H1 (cell line): ENCODE measurements around the gene ADGRL3. TPM values are rescaled to one million over a fixed set of nuclear protein-coding genes. Genes with fewer than 3 reads are reported as not detected.

Experiments
- CTCF ChIA-PET: fragments of 300-600 bp; sonication (Branson Sonifier 250); formaldehyde crosslinking; loops from one replicate; lab custom pipeline; 2021; ENCODE audit not compliant: partially characterized antibody; lab: Charles Lee
- POLR2A ChIA-PET: fragments of 300-600 bp; sonication (Branson Sonifier 250); formaldehyde crosslinking; loops from one replicate; lab custom pipeline; 2021; ENCODE audit warnings: inconsistent platforms; ENCODE audit not compliant: partially characterized antibody; lab: Charles Lee
- DNase-seq, 2 experiments: peaks; one replicate each; pipeline versions ENCODE4 v3.0.0 to v3.0.0-alpha.2; 2010 to 2022; ENCODE audit warnings: low spot score in 2 of 2, low read depth in 1 of 2, mixed read lengths in 1 of 2
- FAIRE-seq: peaks from 2 replicates; lab custom pipeline; 2011; peaks lifted over from hg19 to GRCh38; lab: Jason Lieb, UNC
- H2AFZ ChIP-seq: 2 replicates; pipeline ENCODE4 v1.8.1; 2012; ENCODE audit warnings: low read length, inconsistent platforms
- H2AK5ac ChIP-seq: 2 replicates; pipeline ENCODE4 v1.6.1; 2013; ENCODE audit warnings: low read depth, low read length
- H2BK120ac ChIP-seq: replicated peaks from 2 replicates; pipeline ENCODE3; 2013; ENCODE audit warnings: low read depth, low read length, inconsistent platforms
- H2BK12ac ChIP-seq: 2 replicates; pipeline ENCODE4 v1.6.1; 2013; ENCODE audit warnings: low read depth, low read length
- H2BK15ac ChIP-seq: 2 replicates; pipeline ENCODE4 v1.6.1; 2013; ENCODE audit warnings: low read length
- H2BK20ac ChIP-seq: 2 replicates; pipeline ENCODE4 v1.6.1; 2013; ENCODE audit warnings: low read length
- H2BK5ac ChIP-seq: 2 replicates; pipeline ENCODE4 v1.6.1; 2013; ENCODE audit warnings: low read depth, low read length
- H3K14ac ChIP-seq: 2 replicates; pipeline ENCODE4 v1.6.1; 2013; ENCODE audit warnings: inconsistent platforms; ENCODE audit not compliant: insufficient read length
- H3K18ac ChIP-seq: 2 replicates; pipeline ENCODE4 v1.6.1; 2013; ENCODE audit warnings: low read length; ENCODE audit errors: extremely low read depth
- H3K23ac ChIP-seq: 2 replicates; pipeline ENCODE4 v1.6.1; 2013; ENCODE audit warnings: inconsistent platforms; ENCODE audit not compliant: insufficient read length
- H3K23me2 ChIP-seq: 2 replicates; pipeline ENCODE4 v1.6.1; 2013; ENCODE audit warnings: low read depth, low read length
- H3K27ac ChIP-seq: 2 replicates; pipeline ENCODE4 v1.6.1; 2011; ENCODE audit warnings: low read depth, low read length, inconsistent platforms
- H3K27me3 ChIP-seq, 4 experiments: replicated peaks in 1 of 4; 1 replicate in 1 of 4; 2 replicates in 3 of 4; pipeline versions ENCODE4 v1.6.1 to v1.8.1; 2011 to 2013; ENCODE audit warnings: low read length in 3 of 4, mild to moderate bottlenecking in 3 of 4, inconsistent platforms in 2 of 4, mixed read lengths in 2 of 4, moderate library complexity in 1 of 4; ENCODE audit not compliant: control insufficient read depth in 3 of 4, insufficient read depth in 3 of 4; ENCODE audit errors: extremely low read depth in 1 of 4
- H3K36me3 ChIP-seq, 4 experiments: 2 replicates each; pipeline versions ENCODE4 v1.6.1 to v1.8.1; 2011 to 2013; ENCODE audit warnings: mild to moderate bottlenecking in 4 of 4, low read length in 3 of 4, moderate library complexity in 2 of 4, control low read depth in 1 of 4, inconsistent platforms in 1 of 4; ENCODE audit not compliant: insufficient read depth in 4 of 4, control insufficient read depth in 2 of 4
- H3K4ac ChIP-seq: replicated peaks from 2 replicates; pipeline ENCODE3; 2013; ENCODE audit warnings: low read length, low read depth, mixed read lengths, inconsistent platforms; ENCODE audit not compliant: insufficient read length
- H3K4me1 ChIP-seq, 4 experiments: replicated peaks in 1 of 4; 1 replicate in 1 of 4; 2 replicates in 3 of 4; pipeline versions ENCODE4 v1.6.1 to v1.8.1; 2011 to 2013; ENCODE audit warnings: low read length in 3 of 4, inconsistent platforms in 2 of 4, mixed read lengths in 1 of 4; ENCODE audit not compliant: insufficient read depth in 4 of 4, control insufficient read depth in 3 of 4
- H3K4me2 ChIP-seq, 2 experiments: 2 replicates each; pipeline versions ENCODE4 v1.6.1 to v1.8.1; 2011 to 2013; ENCODE audit warnings: low read depth in 2 of 2, low read length in 2 of 2, control low read depth in 1 of 2, inconsistent platforms in 1 of 2, mild to moderate bottlenecking in 1 of 2; ENCODE audit not compliant: insufficient read depth in 1 of 2
- H3K4me3 ChIP-seq, 4 experiments: fragments of 200-600, 300-600 bp in 1 of 4; sonication (generic), shearing (Covaris generic), sonication (Bioruptor Twin) in 1 of 4; 2 replicates each; pipeline versions ENCODE4 v1.5.1 to v1.8.1; 2011 to 2016; ENCODE audit warnings: low read length in 4 of 4, low read depth in 3 of 4, control low read depth in 2 of 4, inconsistent platforms in 2 of 4, mild to moderate bottlenecking in 2 of 4, mixed read lengths in 1 of 4, moderate library complexity in 1 of 4; ENCODE audit not compliant: insufficient read depth in 2 of 4; ENCODE audit errors: extremely low read depth in 1 of 4
- H3K56ac ChIP-seq: replicated peaks from 2 replicates; pipeline ENCODE3; 2013; ENCODE audit warnings: low read depth, mild to moderate bottlenecking, mixed read lengths, low read length, inconsistent platforms; ENCODE audit not compliant: insufficient read length
- H3K79me1 ChIP-seq: 2 replicates; pipeline ENCODE4 v1.6.1; 2013; ENCODE audit warnings: low read depth, low read length, control low read depth
- H3K79me2 ChIP-seq, 2 experiments: 2 replicates each; pipeline versions ENCODE4 v1.6.1 to v1.8.1; 2012 to 2013; ENCODE audit warnings: low read length in 2 of 2, mild to moderate bottlenecking in 2 of 2, inconsistent platforms in 1 of 2; ENCODE audit not compliant: insufficient read depth in 2 of 2, control insufficient read depth in 1 of 2
- H3K9ac ChIP-seq, 4 experiments: replicated peaks in 1 of 4; 1 replicate in 1 of 4; 2 replicates in 3 of 4; pipeline versions ENCODE4 v1.6.1 to v1.8.1; 2011 to 2013; ENCODE audit warnings: low read depth in 3 of 4, low read length in 3 of 4, control low read depth in 2 of 4, mild to moderate bottlenecking in 2 of 4, moderate library complexity in 2 of 4, inconsistent platforms in 1 of 4; ENCODE audit errors: extremely low read depth in 1 of 4
- H3K9me3 ChIP-seq, 2 experiments: 2 replicates each; pipeline versions ENCODE4 v1.6.1 to v1.8.1; 2012 to 2013; ENCODE audit warnings: mild to moderate bottlenecking in 2 of 2, moderate library complexity in 2 of 2, control low read depth in 1 of 2, inconsistent platforms in 1 of 2, low read depth in 1 of 2, low read length in 1 of 2, mixed read lengths in 1 of 2; ENCODE audit not compliant: insufficient read depth in 2 of 2
- H4K20me1 ChIP-seq, 2 experiments: replicated peaks in 1 of 2; 2 replicates each; pipeline versions ENCODE3 to v1.8.1; 2011 to 2013; ENCODE audit warnings: inconsistent platforms in 2 of 2, low read length in 2 of 2, mild to moderate bottlenecking in 1 of 2; ENCODE audit not compliant: insufficient read depth in 2 of 2, control insufficient read depth in 1 of 2
- H4K5ac ChIP-seq: 2 replicates; pipeline ENCODE4 v1.6.1; 2013; ENCODE audit warnings: low read length, low read depth, mixed read lengths, inconsistent platforms; ENCODE audit not compliant: insufficient read length
- H4K8ac ChIP-seq: 2 replicates; pipeline ENCODE4 v1.8.0; 2013; ENCODE audit warnings: mild to moderate bottlenecking, moderate library complexity, low read length, inconsistent platforms; ENCODE audit not compliant: insufficient read depth; ENCODE audit errors: extremely low read depth
- H4K91ac ChIP-seq: replicated peaks from 2 replicates; pipeline ENCODE3; 2013; ENCODE audit warnings: low read length, mixed read lengths, inconsistent platforms; ENCODE audit not compliant: insufficient read length
- ATF2 ChIP-seq: IDR thresholded peaks from 2 replicates; pipeline ENCODE4 v1.6.1; 2012; ENCODE audit warnings: low read length, inconsistent platforms
- BACH1 ChIP-seq: IDR thresholded peaks from 2 replicates; pipeline ENCODE4 v1.6.1; 2012; ENCODE audit warnings: low read length, improper control_type of control experiment
- GABPA ChIP-seq: IDR thresholded peaks from 2 replicates; pipeline ENCODE4 v1.6.1; 2011; ENCODE audit warnings: mild to moderate bottlenecking, low read length, moderate library complexity, borderline replicate concordance; ENCODE audit not compliant: insufficient read depth
- KDM1A ChIP-seq: fragments of 200-600, 300-600 bp; sonication (generic); IDR thresholded peaks from 2 replicates; pipeline ENCODE4 v1.7.1; 2016; ENCODE audit warnings: mild to moderate bottlenecking, low read length, borderline replicate concordance
- MAFK ChIP-seq: IDR thresholded peaks from 2 replicates; pipeline ENCODE4 v1.6.1; 2012; ENCODE audit warnings: low read depth, mild to moderate bottlenecking, improper control_type of control experiment, low read length
- WGBS, 2 experiments: shearing (Covaris generic) in 1 of 2; methylation state at CpG; one replicate each; pipeline versions ENCODE4 v1.1.6 to v1.1.7; 2013 to 2015; ENCODE audit warnings: low lambda C conversion rate in 2 of 2, mixed read lengths in 2 of 2, inconsistent platforms in 1 of 2, low coverage in 1 of 2, missing lambda C conversion rate in 1 of 2; ENCODE audit not compliant: insufficient replicate concordance in 2 of 2, insufficient coverage in 1 of 2, insufficient read length in 1 of 2; ENCODE audit errors: extremely low coverage in 1 of 2, missing lambda C conversion rate in 1 of 2; 5-methylcytosine and 5-hydroxymethylcytosine counted together
- polyA plus RNA-seq, 7 experiments: library from polyadenylated mRNA; depleted of rRNA in 3 of 7; stranded (reverse) in 5 of 7; unstranded in 2 of 7; fragments of >200 nt in 5 of 7; fragments of 200-250 nt in 2 of 7; gene quantifications; 1 replicate in 5 of 7; 2 replicates in 1 of 7; 4 replicates in 1 of 7; pipeline versions ENCODE4 v1.2.1 to v1.2.3, GENCODE V29; 2011 to 2013; ENCODE audit warnings: missing spikeins in 2 of 7, mixed read lengths in 2 of 7
- total RNA-seq: library from RNA; stranded (reverse); fragmentation: NEBNext Ultra II Directional; extraction: Animal tissue kit (Norgen Biotek cat#: 25700); gene quantifications from 2 replicates; pipeline ENCODE4 v1.2.1, GENCODE V29; 2021

ADGRL3 gene
- total and polyA plus RNA-seq, 2 of the 8 experiments (the other 6 are each of a cell fraction or from before 2014, with no cell fraction given) = 6.6 to 13.0 TPM

GRCh38 chr4:61549336-61549735, 349.2 kb downstream of the ADGRL3 start:
- H4K91ac ChIP-seq = no peak overlapping the region
- H3K14ac ChIP-seq = no peak overlapping the region
- no peak overlapping the region; the same call in 1 of the 2 replicates for H3K18ac ChIP-seq
- H3K27me3 ChIP-seq = no peaks in the 10 kb centered on the region
- no peak overlapping the region for H2BK20ac ChIP-seq
- no peak for FAIRE-seq
- H2BK5ac ChIP-seq = no peak overlapping the region
- H2BK120ac ChIP-seq = no peak overlapping the region
- no peak overlapping the region for H2BK15ac ChIP-seq
- H3K23ac ChIP-seq = no peak overlapping the region
- no peaks in the 10 kb centered on the region for H4K20me1 ChIP-seq
- H2AK5ac ChIP-seq = no peak overlapping the region
- H3K23me2 ChIP-seq = no peaks in the 10 kb centered on the region
- no peak overlapping the region for H3K4ac ChIP-seq
- 0 out of 7 replicates have a peak, but pooled peaks cover 0 to 2% (median 0%) of the 10 kb centered on the region in 4 experiments for H3K4me1 ChIP-seq
- H4K5ac ChIP-seq = no peak overlapping the region
- H3K79me1 ChIP-seq = no peaks in the 10 kb centered on the region
- no peaks in the 10 kb centered on the region for H3K36me3 ChIP-seq
- no peak overlapping the region for H3K9ac ChIP-seq
- ChIA-PET POLR2A (no interaction called here), CTCF (no interaction called here)
- 91% methylated on average over 2 of the region's 2 CpGs; no CpG with 5 or more reads in 1 of the 2 experiments for WGBS, 2 experiments
- no peak overlapping the region for H2AFZ ChIP-seq
- DNase-seq = no peak
- no peaks in the 10 kb centered on the region for H3K9me3 ChIP-seq
- H2BK12ac ChIP-seq = no peak overlapping the region
- no peak overlapping the region for H4K8ac ChIP-seq
- H3K27ac ChIP-seq = no peak overlapping the region
- no peak overlapping the region for H3K56ac ChIP-seq
- no peak overlapping the region for H3K4me2 ChIP-seq
- H3K79me2 ChIP-seq = no peaks in the 10 kb centered on the region
- no peak overlapping the region for H3K4me3 ChIP-seq
- no peak for TF ChIP-seq KDM1A
- no peak for TF ChIP-seq GABPA
- no peak for TF ChIP-seq BACH1
- no peak for TF ChIP-seq ATF2
- TF ChIP-seq MAFK = no peak
